PFSK-1 (cell line): ENCODE measurements around the gene LONP2.

Experiments used
- FOXP2 ChIP-seq: optimal IDR thresholded peaks from 2 replicates; pipeline ENCODE3; 2011; ENCODE audit warnings: borderline replicate concordance, control low read depth, inconsistent platforms; ENCODE audit not compliant: insufficient read depth; ENCODE audit errors: extremely low read length, extremely low read depth
- POLR2AphosphoS5 ChIP-seq: IDR thresholded peaks from 2 replicates; pipeline ENCODE4 v1.6.1; 2012; ENCODE audit warnings: low read depth, mild to moderate bottlenecking, control low read depth, low read length, moderate library complexity
- SIN3A ChIP-seq: IDR thresholded peaks from 2 replicates; pipeline ENCODE4 v1.6.1; 2012; ENCODE audit warnings: mild to moderate bottlenecking, low read length, moderate library complexity, borderline replicate concordance; ENCODE audit not compliant: insufficient read depth
- TAF1 ChIP-seq: IDR thresholded peaks from 2 replicates; pipeline ENCODE4 v1.6.1; 2012; ENCODE audit warnings: low read length, control low read depth, borderline replicate concordance; ENCODE audit not compliant: insufficient read depth
- TF ChIP-seq, protein P1 (sequence below), 2 experiments: IDR thresholded peaks; 2 replicates each; pipeline versions ENCODE4 v1.6.1 to v1.8.0; 2011 to 2012; ENCODE audit warnings: low read depth in 2 of 2, low read length in 2 of 2, control low read depth in 1 of 2, inconsistent platforms in 1 of 2, mild to moderate bottlenecking in 1 of 2, moderate library complexity in 1 of 2; ENCODE audit not compliant: insufficient read depth in 1 of 2

Gene LONP2

DNA sequence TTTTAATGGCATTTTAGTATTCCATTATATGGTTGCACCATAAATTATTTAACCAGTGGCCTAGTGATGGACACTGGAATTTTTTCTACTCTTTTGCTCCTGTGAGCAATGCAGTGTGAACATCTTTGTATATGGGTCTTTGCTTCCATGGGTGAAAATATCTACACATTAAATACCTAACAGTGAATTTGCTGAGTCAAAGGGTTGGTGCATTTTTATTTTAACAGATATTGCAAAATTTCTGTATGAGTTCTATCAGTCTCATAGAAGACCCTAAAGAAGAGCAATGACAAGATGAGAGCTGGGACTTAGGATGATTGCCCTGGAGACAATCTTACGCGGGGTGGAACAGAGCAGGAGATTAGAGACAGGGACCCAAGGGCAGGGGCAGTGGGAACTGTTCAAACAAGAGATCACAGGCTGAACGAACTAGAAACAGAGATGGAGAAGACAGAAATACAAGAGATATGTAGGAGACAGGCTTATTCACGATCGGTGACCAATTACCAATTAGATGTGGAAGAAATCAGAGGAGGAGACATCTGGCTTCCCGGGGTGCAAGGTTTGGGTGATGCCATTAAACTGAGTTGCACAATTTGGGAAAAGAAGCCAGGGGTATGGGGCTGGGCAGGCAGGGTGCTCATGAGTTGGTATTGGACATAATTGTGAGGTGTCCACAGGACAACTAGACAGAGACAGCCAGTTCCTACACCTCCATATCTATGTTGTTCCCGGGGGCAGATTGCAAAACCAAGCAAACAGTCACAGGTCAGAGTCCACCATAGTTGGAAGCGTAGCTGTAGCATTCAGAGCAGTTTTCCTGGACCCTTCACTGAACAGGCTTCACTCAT lies 39.9 kb upstream of the LONP2 start:
- TF ChIP-seq TAF1 = no peak
- TF ChIP-seq, protein P1, sequence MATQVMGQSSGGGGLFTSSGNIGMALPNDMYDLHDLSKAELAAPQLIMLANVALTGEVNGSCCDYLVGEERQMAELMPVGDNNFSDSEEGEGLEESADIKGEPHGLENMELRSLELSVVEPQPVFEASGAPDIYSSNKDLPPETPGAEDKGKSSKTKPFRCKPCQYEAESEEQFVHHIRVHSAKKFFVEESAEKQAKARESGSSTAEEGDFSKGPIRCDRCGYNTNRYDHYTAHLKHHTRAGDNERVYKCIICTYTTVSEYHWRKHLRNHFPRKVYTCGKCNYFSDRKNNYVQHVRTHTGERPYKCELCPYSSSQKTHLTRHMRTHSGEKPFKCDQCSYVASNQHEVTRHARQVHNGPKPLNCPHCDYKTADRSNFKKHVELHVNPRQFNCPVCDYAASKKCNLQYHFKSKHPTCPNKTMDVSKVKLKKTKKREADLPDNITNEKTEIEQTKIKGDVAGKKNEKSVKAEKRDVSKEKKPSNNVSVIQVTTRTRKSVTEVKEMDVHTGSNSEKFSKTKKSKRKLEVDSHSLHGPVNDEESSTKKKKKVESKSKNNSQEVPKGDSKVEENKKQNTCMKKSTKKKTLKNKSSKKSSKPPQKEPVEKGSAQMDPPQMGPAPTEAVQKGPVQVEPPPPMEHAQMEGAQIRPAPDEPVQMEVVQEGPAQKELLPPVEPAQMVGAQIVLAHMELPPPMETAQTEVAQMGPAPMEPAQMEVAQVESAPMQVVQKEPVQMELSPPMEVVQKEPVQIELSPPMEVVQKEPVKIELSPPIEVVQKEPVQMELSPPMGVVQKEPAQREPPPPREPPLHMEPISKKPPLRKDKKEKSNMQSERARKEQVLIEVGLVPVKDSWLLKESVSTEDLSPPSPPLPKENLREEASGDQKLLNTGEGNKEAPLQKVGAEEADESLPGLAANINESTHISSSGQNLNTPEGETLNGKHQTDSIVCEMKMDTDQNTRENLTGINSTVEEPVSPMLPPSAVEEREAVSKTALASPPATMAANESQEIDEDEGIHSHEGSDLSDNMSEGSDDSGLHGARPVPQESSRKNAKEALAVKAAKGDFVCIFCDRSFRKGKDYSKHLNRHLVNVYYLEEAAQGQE (IDR thresholded peaks at IDR 0.05; ENCODE audit: insufficient read depth in 1 of 2, low read depth in 2 of 2, low read length in 2 of 2) = no peak
- no peak for TF ChIP-seq POLR2AphosphoS5
- no peak for TF ChIP-seq SIN3A
- no peak for TF ChIP-seq FOXP2

DNA sequence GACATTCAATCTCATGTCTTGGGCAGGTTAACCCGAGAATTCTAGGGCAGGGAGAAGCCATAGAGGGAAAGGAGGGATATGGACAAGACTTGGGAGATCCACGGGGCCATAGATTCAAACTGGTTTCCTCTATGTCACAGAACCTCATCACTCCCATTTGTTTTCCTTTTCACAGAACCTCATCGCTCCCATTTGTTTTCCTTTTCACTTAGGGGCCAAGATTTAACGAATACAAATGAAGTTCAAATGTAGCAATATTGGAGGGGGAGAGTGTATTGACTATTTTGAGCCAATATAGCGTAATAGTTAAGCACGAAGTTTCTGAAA lies 39.3 kb upstream of the LONP2 start:
- TF ChIP-seq SIN3A = no peak
- no peak for TF ChIP-seq FOXP2
- no peak for TF ChIP-seq POLR2AphosphoS5
- TF ChIP-seq, protein P1 (IDR thresholded peaks at IDR 0.05; ENCODE audit: insufficient read depth in 1 of 2, low read depth in 2 of 2, low read length in 2 of 2) = no peak
- TF ChIP-seq TAF1 = no peak

DNA sequence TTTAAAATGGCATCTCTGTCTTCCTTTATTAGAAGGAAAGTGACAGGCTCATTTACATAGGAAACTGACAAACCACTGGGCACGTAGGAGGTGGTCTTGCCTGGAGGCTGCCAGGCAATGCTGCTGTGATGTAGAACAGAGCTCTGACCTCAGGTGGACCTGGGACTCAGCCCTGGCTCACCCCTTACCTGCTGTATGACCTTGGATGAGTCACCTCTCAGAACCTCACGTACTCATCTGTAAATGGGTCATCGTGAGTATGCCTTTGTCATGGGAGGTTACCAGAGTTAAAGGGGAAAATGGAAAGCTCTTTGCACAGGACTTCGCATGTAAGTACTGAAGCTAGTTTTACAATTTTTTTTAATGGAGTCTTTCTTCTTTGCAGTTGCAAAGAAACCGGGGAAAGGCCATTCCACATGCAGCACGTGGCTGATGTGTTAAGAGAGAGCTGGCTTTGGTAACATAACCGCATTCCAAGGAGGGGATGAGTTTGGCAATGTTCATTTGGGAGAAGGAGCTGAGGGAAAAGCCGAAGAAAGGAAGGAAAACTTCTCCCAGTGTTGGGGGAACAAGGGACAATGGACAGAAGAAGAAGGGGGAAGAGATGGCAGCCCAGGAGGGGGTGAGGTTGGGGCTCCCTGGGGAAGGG lies 37.4 kb upstream of the LONP2 start:
- TF ChIP-seq TAF1 (no peak), POLR2AphosphoS5 (no peak)

DNA sequence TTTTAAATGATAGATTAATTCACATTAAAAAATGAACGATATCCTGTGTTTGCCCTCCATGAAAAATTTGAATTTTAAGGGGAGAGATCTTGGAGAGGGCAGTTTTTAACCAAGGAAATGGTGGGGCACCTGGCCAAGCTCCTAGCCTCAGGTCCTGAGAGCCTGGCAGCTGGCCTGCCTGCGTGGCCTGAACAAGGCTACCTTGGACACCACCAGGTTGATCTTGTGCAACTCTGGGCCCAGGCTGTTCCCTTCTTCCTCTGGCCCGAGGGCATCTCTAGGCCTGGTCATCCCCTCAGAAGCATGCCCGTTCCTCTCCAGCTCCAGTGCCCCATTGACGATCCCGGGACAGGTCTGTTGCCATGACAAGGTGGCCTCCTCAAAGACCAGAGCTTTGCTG lies 33.4 kb upstream of the LONP2 start:
- TF ChIP-seq, protein P1 (IDR thresholded peaks at IDR 0.05; ENCODE audit: insufficient read depth in 1 of 2, low read depth in 2 of 2, low read length in 2 of 2) = no peak
- TF ChIP-seq TAF1 = no peak
- no peak for TF ChIP-seq POLR2AphosphoS5
- TF ChIP-seq FOXP2 = no peak
- TF ChIP-seq SIN3A = no peak

DNA sequence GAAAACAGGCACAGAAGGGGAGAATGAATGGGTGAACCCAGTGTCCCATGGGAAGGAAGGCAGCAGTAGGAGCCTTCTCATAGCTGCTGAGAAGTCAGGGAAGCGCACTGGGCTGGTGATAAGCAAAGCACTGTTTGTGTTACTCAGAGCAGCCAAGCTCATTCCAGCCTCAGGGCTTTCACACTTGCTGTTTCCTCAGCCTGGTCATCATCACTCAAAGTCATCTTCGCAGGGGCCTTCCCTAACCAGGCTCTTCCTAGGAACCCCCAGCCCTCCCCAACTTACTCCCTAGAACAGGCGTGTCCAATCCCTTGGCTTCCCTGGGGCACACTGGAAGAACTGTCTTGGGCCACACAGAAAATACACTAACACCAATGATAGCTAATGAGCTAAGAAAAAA lies 32.1 kb upstream of the LONP2 start:
- TF ChIP-seq FOXP2 (no peak), TAF1 (no peak), SIN3A (no peak), POLR2AphosphoS5 (no peak)
- TF ChIP-seq, protein P1 (IDR thresholded peaks at IDR 0.05; ENCODE audit: insufficient read depth in 1 of 2, low read depth in 2 of 2, low read length in 2 of 2) = no peak
